HG03135 (cell line): Measurements from ENCODE around the gene POLD3.

Experiments
- ATAC-seq: cut with Tn5 transposase; IDR thresholded peaks from one replicate; pipeline ENCODE4 v1.9.1; 2021; ENCODE audit warnings: mild to moderate bottlenecking, moderate library complexity; ENCODE audit not compliant: unreplicated experiment

Gene POLD3

GRCh38 chr11:74672332-74672955 is 80.1 kb downstream of the POLD3 start:
- no peak for ATAC-seq

- no peak for ATAC-seq
Observed at GRCh38 chr11:74672956-74673692, 80.7 kb downstream of the POLD3 start.

GRCh38 chr11:74673693-74674360 is 81.4 kb downstream of the POLD3 start:
- no peak for ATAC-seq

GRCh38 chr11:74675761-74676160 is 83.4 kb downstream of the POLD3 start:
- no peak for ATAC-seq

- no peak for ATAC-seq
Observed at GRCh38 chr11:74676596-74676995, 84.2 kb downstream of the POLD3 start.

GRCh38 chr11:74677131-74677530 is 84.7 kb downstream of the POLD3 start:
- ATAC-seq: no peak

GRCh38 chr11:74678041-74678440 is 85.7 kb downstream of the POLD3 start:
- no peak for ATAC-seq

GRCh38 chr11:74678591-74679512 is 86.5 kb downstream of the POLD3 start:
- ATAC-seq: no peak

GRCh38 chr11:74679513-74679865 is 87.1 kb downstream of the POLD3 start:
- no peak for ATAC-seq

- no peak for ATAC-seq
Observed at GRCh38 chr11:74680035-74680671, 87.8 kb downstream of the POLD3 start.

- ATAC-seq: no peak
Observed at GRCh38 chr11:74680703-74681531, 88.5 kb downstream of the POLD3 start.

GRCh38 chr11:74681686-74682651 is 89.6 kb downstream of the POLD3 start:
- ATAC-seq: no peak

GRCh38 chr11:74682731-74683278 is 90.4 kb downstream of the POLD3 start:
- ATAC-seq: no peak

GRCh38 chr11:74683279-74683871 is 91.0 kb downstream of the POLD3 start:
- ATAC-seq: no peak

GRCh38 chr11:74683941-74684481 is 91.6 kb downstream of the POLD3 start:
- ATAC-seq: no peak

- no peak for ATAC-seq
Observed at GRCh38 chr11:74684661-74685060, 92.3 kb downstream of the POLD3 start.

GRCh38 chr11:74685338-74685737 is 93.0 kb downstream of the POLD3 start:
- ATAC-seq: no peak

- no peak for ATAC-seq
Observed at GRCh38 chr11:74685905-74686304, 93.5 kb downstream of the POLD3 start.
